GM12874 (cell line): ENCODE measurements around the gene MUSTN1.

Source experiments
- CTCF ChIP-seq: IDR thresholded peaks from 2 replicates; pipeline ENCODE4 v1.5.1; 2011; ENCODE audit warnings: low read depth, mild to moderate bottlenecking, control low read depth, low read length, moderate library complexity; ENCODE audit not compliant: insufficient read depth

MUSTN1 gene

GRCh38 chr3:52792961-52793695 lies 41.7 kb downstream of the MUSTN1 start:
- TF ChIP-seq CTCF: no peak

GRCh38 chr3:52792413-52792812 lies 42.4 kb downstream of the MUSTN1 start:
- TF ChIP-seq CTCF: no peak

GRCh38 chr3:52791928-52792327 lies 42.9 kb downstream of the MUSTN1 start:
- TF ChIP-seq CTCF: no peak

GRCh38 chr3:52791366-52791765 lies 43.5 kb downstream of the MUSTN1 start:
- TF ChIP-seq CTCF: no peak

GRCh38 chr3:52790741-52791140 lies 44.1 kb downstream of the MUSTN1 start:
- no peak for TF ChIP-seq CTCF

- TF ChIP-seq CTCF: no peak
These were observed 44.5 kb downstream of the MUSTN1 start for GRCh38 chr3:52790337-52790736.

- no peak for TF ChIP-seq CTCF
These were observed 45.1 kb downstream of the MUSTN1 start for GRCh38 chr3:52789746-52790040.
